Ovary (tissue), 9 donors: ENCODE data around the gene MPP7. TPM values are rescaled to one million over a fixed set of nuclear protein-coding genes. Genes with fewer than 3 reads are reported as not detected.
"Not testable (repeated sequence)": the region's sequence is repeated elsewhere in the genome, so short reads cannot be mapped to it uniquely, and the experiment has no call there.

Experiments used
- DNase-seq, 5 donors: peaks; one replicate each; pipeline ENCODE4 v3.0.0-alpha.2; 2019 to 2020
- H3K27ac ChIP-seq, 2 donors: fragments of 200-600 bp; one replicate each; pipeline versions ENCODE4 v1.5.1 to v1.8.0; 2019 to 2022
- H3K27me3 ChIP-seq: fragments of 200-600 bp; one replicate; pipeline ENCODE4 v1.8.0; 2022
- H3K36me3 ChIP-seq: fragments of 200-600 bp; sonication (generic); one replicate; pipeline ENCODE4 v1.5.1; 2019
- H3K4me1 ChIP-seq: one replicate; pipeline ENCODE4 v1.8.1; 2013; ENCODE audit warnings: mild to moderate bottlenecking, moderate library complexity; ENCODE audit not compliant: insufficient read depth
- H3K4me3 ChIP-seq: fragments of 200-600 bp; sonication (generic); one replicate; pipeline ENCODE4 v1.5.1; 2017
- H3K9me3 ChIP-seq, 2 donors: fragments of 200-600 bp in 1 of 2; sonication (generic) in 1 of 2; one replicate each; pipeline versions ENCODE4 v1.5.1 to v1.8.1; 2013 to 2019; ENCODE audit warnings: mild to moderate bottlenecking in 1 of 2, moderate library complexity in 1 of 2
- EP300 ChIP-seq: sonication (generic); formaldehyde crosslinking; IDR thresholded peaks from one replicate; pipeline ENCODE4 v1.6.1; 2017; ENCODE audit warnings: antibody characterized with exemption
- POLR2A ChIP-seq: fragments of 450-650 bp; IDR thresholded peaks from one replicate; pipeline ENCODE4 v1.6.1; 2017; ENCODE audit warnings: antibody characterized with exemption, mild to moderate bottlenecking, moderate library complexity
- WGBS, 3 donors: extraction: QIAGEN DNeasy Blood & Tissue Kit in 1 of 3; methylation state at CpG; one replicate each; pipeline versions ENCODE4 v1.1.5 to v1.1.7; 2013 to 2017; 5-methylcytosine and 5-hydroxymethylcytosine counted together
- intact Hi-C, 4 donors: fragments of 100-400 bp; cut with DNase I; formaldehyde crosslinking; loops; one replicate each; pipeline versions ENCODE4 v1.11.0 to v1.15.1; 2022 to 2023
- polyA plus RNA-seq, 2 donors: library from polyadenylated mRNA; stranded (reverse); fragments of 200-250 nt in 1 of 2; fragments of 350-450 nt in 1 of 2; fragmentation: Illumina TruSeq in 1 of 2; extraction: RNeasy Lipid Tissue Mini Kit (QIAGEN cat#74804) in 1 of 2; gene quantifications; one replicate each; pipeline ENCODE4 v1.2.3, GENCODE V29; 2013 to 2014
- total RNA-seq, 7 donors: library from RNA; depleted of rRNA in 2 of 7; stranded (reverse); fragments of >200 nt in 2 of 7; fragmentation: NEBNext Ultra II Directional in 3 of 7; extraction: Animal tissue kit (Norgen Biotek cat#: 25700) in 3 of 7; gene quantifications; one replicate each; pipeline versions ENCODE4 v1.1.0 to v1.2.4, GENCODE V29; 2016 to 2023
- TF ChIP-seq, protein P1 (sequence below), 3 donors: fragments of 450-650 bp in 2 of 3; fragments of 200-600 bp in 1 of 3; IDR thresholded peaks; one replicate each; pipeline versions ENCODE4 v1.5.1 to v1.8.0; 2016 to 2022; ENCODE audit warnings: antibody characterized with exemption in 3 of 3, mild to moderate bottlenecking in 1 of 3
- donor health status: DM: no; HTN: no; CAD: no; lungs with moderate emphysema.
- donor health status: DM: no; HTN: no; CAD: no.
- donor health status: Bipolar disorder and iron deficiency.
- donor health status: DM: yes; HTN: yes; CAD: no.
- donor health status: DM: no; HTN: no; CAD: no.
- donor health status: DM: yes; HTN: yes; CAD: no.

MPP7 gene
- total and polyA plus RNA-seq, 9 donors: 2.2 to 13.3 (median 7.5) TPM

DNA sequence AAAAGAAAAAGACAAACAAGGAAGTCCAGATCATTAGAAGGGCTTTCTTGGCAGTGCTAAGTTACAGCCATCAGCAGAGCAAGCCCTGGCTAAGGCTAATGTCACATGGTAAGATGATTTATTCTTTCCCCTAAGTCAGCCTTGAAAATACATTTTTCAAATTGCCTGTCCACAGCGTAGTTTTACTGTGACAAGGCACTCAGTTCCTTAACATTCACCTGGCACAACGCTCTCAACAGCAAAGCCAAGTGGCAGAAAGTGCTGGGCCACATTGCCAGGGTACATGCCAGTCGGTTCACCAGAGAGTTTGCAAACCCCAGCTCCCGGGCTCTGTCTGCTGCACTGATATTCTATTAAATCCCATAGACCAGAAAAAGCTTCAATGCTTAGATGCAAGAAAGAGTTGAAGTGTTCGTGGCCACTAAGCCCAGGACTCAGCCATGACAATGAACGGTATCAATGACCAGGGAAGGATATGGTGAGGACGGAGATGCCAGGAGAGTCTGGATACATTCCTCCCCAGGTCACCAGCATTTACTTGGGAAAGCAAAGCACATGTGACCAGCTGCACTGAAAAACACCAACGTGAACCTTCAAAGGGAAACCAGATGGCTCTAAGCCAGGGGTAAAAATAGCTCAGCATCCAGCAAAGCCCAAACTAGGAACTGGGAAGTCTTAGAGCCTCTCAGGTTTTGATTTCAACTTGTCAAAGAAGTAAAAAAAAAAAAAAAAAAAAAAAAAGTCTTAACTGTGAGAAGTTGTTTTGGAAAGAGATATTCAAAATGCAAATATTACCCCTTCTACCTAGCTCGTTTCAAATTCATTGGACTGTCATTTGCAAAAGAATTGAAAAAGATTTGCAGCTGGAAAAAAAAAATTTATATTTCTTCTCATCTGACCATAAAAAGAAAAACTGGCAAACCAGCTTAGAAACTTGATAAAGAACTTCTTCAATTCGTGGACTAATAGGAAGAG lies 23.9 kb upstream of the MPP7 start:
- Histone ChIP-seq H3K27me3 (no peaks in the 10 kb centered on the region), H3K4me3 (no peak overlapping the region), H3K27ac (peak overlapping the region; percentile 13 to 41), H3K4me1 (peaks cover 5% of the 10 kb centered on the region), H3K36me3 (no peaks in the 10 kb centered on the region), H3K9me3 (no peaks in the 10 kb centered on the region)
- intact Hi-C loops: no loop called here
- WGBS, 3 donors: 10 to 13% (median 11%) methylated on average over 10 of the region's 10 CpGs
- TF ChIP-seq, protein P1, sequence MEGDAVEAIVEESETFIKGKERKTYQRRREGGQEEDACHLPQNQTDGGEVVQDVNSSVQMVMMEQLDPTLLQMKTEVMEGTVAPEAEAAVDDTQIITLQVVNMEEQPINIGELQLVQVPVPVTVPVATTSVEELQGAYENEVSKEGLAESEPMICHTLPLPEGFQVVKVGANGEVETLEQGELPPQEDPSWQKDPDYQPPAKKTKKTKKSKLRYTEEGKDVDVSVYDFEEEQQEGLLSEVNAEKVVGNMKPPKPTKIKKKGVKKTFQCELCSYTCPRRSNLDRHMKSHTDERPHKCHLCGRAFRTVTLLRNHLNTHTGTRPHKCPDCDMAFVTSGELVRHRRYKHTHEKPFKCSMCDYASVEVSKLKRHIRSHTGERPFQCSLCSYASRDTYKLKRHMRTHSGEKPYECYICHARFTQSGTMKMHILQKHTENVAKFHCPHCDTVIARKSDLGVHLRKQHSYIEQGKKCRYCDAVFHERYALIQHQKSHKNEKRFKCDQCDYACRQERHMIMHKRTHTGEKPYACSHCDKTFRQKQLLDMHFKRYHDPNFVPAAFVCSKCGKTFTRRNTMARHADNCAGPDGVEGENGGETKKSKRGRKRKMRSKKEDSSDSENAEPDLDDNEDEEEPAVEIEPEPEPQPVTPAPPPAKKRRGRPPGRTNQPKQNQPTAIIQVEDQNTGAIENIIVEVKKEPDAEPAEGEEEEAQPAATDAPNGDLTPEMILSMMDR (IDR thresholded peaks at IDR 0.05): no peak
- TF ChIP-seq POLR2A: no peak
- DNase-seq: peak in 4 of 5 donors; percentile 25 to 68 (median 34)

DNA sequence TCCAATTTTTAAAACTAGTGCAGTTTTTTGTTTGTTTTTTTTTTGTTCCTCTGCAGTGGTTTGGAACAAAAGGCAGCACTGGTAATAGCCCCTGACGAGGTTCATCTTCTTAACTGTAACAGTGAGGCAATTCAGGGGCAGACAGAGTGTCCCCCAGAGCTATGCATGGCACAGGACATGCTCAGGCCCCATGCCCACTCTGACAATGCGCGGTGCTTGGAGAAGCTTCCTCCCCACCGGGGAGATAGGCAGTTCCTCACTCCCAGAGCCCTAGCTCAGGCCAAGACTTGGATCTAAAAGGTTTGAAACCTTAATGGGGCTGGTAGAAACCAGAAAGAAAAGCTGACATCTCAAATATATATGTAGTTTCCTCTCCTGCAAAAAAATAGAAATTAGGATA lies 17.9 kb upstream of the MPP7 start:
- intact Hi-C loops: no loop called here
- H3K27ac ChIP-seq: no peak overlapping the region
- no peak overlapping the region for H3K4me3 ChIP-seq
- H3K4me1 ChIP-seq: no peaks in the 10 kb centered on the region
- WGBS, 3 donors: 70 to 74% (median 71%) methylated on average over 4 of the region's 4 CpGs
- no peak for DNase-seq
- no peaks in the 10 kb centered on the region for H3K27me3 ChIP-seq
- TF ChIP-seq EP300: no peak
- no peaks in the 10 kb centered on the region for H3K9me3 ChIP-seq
- no peaks in the 10 kb centered on the region for H3K36me3 ChIP-seq

DNA sequence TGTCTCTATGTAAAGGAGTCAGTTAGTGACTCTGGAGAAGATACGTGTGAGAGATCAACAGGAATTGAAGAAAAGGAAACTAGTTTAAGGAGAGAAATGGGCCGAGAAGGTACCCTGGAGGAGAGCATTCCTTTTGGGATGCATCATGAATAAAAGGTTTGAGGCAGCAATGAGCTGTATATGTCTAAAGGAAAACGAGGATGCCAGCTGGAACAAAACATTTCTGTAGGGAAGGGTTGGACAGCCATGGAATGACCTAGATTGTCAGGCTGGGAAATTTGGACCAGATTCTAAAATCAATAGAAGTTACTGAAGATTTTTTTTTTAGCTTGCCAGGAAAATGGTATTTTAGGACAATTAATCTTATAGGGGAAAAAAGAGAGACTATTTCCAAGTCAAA lies 17.2 kb upstream of the MPP7 start:
- Histone ChIP-seq H3K27ac (no peak overlapping the region), H3K4me1 (no peaks in the 10 kb centered on the region), H3K4me3 (no peak overlapping the region), H3K9me3 (no peaks in the 10 kb centered on the region), H3K36me3 (no peaks in the 10 kb centered on the region), H3K27me3 (no peaks in the 10 kb centered on the region)
- intact Hi-C loops: no loop called here
- no peak for DNase-seq
- whole genome bisulfite sequencing, 3 donors: 65 to 71% (median 70%) methylated on average over 3 of the region's 3 CpGs
- TF ChIP-seq, protein P1 (IDR thresholded peaks at IDR 0.05): no peak
- TF ChIP-seq POLR2A: no peak
- no peak for TF ChIP-seq EP300

DNA sequence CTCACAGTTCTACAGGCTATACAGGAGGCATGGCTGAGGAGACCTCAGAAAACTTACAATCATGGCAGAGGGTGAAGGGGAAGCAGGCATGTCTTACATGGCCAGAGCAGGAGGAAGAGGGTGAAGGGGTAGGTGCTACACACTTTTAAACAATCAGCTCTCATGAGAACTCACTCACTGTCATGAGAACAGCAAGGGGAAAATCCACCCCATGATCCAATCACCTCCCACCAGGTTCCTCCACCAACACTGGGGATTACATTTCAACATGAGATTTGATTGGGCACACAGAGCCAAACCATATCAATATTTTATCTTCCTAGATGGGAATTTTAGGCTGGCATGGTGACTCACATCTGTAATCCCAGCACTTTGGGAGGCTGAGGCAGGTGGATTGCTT lies 16.2 kb upstream of the MPP7 start:
- H3K27me3 ChIP-seq, H3K4me3 ChIP-seq, H3K9me3 ChIP-seq, H3K27ac ChIP-seq, DNase-seq, H3K36me3 ChIP-seq, intact Hi-C loops, H3K4me1 ChIP-seq: not testable (repeated sequence)

DNA sequence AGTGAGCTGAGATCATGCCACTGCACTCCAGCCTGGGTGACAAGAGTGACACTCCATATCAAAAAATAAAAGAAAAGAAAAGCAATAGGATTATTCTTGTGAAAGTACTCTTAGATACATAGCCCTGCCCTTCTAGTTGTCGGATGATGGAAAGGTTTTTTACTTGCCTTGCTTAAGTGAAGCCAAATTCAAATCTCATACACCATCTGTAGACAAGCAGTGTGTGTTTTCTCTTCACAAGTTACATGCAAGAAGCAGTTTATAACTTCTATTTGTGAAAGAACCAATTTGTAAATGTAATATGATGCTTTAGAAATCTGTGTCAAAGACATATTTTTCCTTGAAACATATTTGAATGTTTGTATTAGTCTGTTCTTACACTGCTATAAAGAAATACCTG lies 15.8 kb upstream of the MPP7 start:
- TF ChIP-seq, protein P1 (IDR thresholded peaks at IDR 0.05): no peak
- TF ChIP-seq POLR2A (no peak), EP300 (no peak)

More for the DNA sequence above, 15.8 kb upstream of the MPP7 start:
- Histone ChIP-seq H3K4me3 (no peak overlapping the region), H3K4me1 (no peaks in the 10 kb centered on the region), H3K9me3 (no peaks in the 10 kb centered on the region), H3K27ac (no peak overlapping the region), H3K36me3 (no peaks in the 10 kb centered on the region), H3K27me3 (no peaks in the 10 kb centered on the region)
- no peak for DNase-seq
- 45 to 93% (median 88%) methylated on average over 1 of the region's 1 CpG for WGBS, 3 donors
- intact Hi-C loops: no loop called here
